ENCODE data around the gene PDSS1. TPM values are rescaled to one million over a fixed set of nuclear protein-coding genes. Genes with fewer than 3 reads are reported as not detected.

The PDSS1 gene
- total RNA-seq, 1 experiment from 2014 or later, result 11.8 TPM

- DNase-seq (ENCODE audit: low spot score), result no peak
These were observed 95.4 kb downstream of the PDSS1 start for GRCh38 chr10:26792758-26793495.

Other genes starting within 250 kb of the PDSS1 start
- 22.3 and 28.2 TPM in 2 replicates for gene ABI1, start 163.3 kb downstream of the PDSS1 start, total RNA-seq (2014; rRNA removed; shearing (Covaris generic))

Data from H4 (cell line).